Right lobe of liver (tissue), 6 donors: Measurements from ENCODE around the gene DLGAP4. TPM values are rescaled to one million over a fixed set of nuclear protein-coding genes. Genes with fewer than 3 reads are reported as not detected.
A peak's percentile ranks its signal among the peaks of the same experiment; 100 is the strongest.

Experiments used
- ATAC-seq, 4 donors: fragments of 200-7000 bp; cut with Tn5 transposase; one replicate each; pipeline ENCODE4 v1.9.1; 2020; ENCODE audit warnings: mild to moderate bottlenecking in 4 of 4, moderate library complexity in 4 of 4
- DNase-seq, 3 donors: peaks; one replicate each; pipeline ENCODE4 v3.0.0-alpha.2; 2020
- H3K27ac ChIP-seq, 3 donors: fragments of 200-600 bp; one replicate each; pipeline ENCODE4 v1.8.0; 2022
- H3K27me3 ChIP-seq, 2 donors: fragments of 200-600 bp; one replicate each; pipeline ENCODE4 v1.8.0; 2022
- H3K36me3 ChIP-seq, 4 donors: fragments of 200-600 bp; sonication (generic) in 1 of 4; one replicate each; pipeline versions ENCODE4 v1.5.1 to v1.8.0; 2017 to 2022; ENCODE audit warnings: control low read depth in 1 of 4
- H3K4me1 ChIP-seq, 4 donors: fragments of 200-600 bp; sonication (generic) in 1 of 4; one replicate each; pipeline versions ENCODE4 v1.5.1 to v1.8.0; 2017 to 2022; ENCODE audit warnings: control low read depth in 1 of 4
- H3K4me3 ChIP-seq, 3 donors: fragments of 200-600 bp; one replicate each; pipeline ENCODE4 v1.8.0; 2022
- H3K9me3 ChIP-seq, 4 donors: fragments of 200-600 bp; sonication (generic) in 1 of 4; one replicate each; pipeline versions ENCODE4 v1.5.1 to v1.8.0; 2017 to 2022; ENCODE audit warnings: control low read depth in 1 of 4
- CTCF ChIP-seq, 4 donors: fragments of 200-600 bp in 3 of 4; fragments of 450-650 bp in 1 of 4; IDR thresholded peaks; one replicate each; pipeline versions ENCODE4 v1.5.1 to v1.8.0; 2016 to 2022; ENCODE audit warnings: antibody characterized with exemption in 4 of 4, mild to moderate bottlenecking in 2 of 4
- POLR2A ChIP-seq: fragments of 450-650 bp; IDR thresholded peaks from one replicate; pipeline ENCODE4 v1.6.1; 2017; ENCODE audit warnings: antibody characterized with exemption, mild to moderate bottlenecking
- WGBS: methylation state at CpG from one replicate; pipeline ENCODE4 v1.1.6; 2018; ENCODE audit warnings: low coverage, low lambda C conversion rate; ENCODE audit not compliant: insufficient coverage; ENCODE audit errors: missing lambda C conversion rate; 5-methylcytosine and 5-hydroxymethylcytosine counted together
- intact Hi-C, 2 donors: fragments of 100-400 bp; cut with DNase I; formaldehyde crosslinking; loops; one replicate each; pipeline versions ENCODE4 v1.11.2 to v1.14.1; 2022
- total RNA-seq, 6 experiments: library from RNA; depleted of rRNA in 2 of 6; stranded (reverse); fragments of >200 nt in 2 of 6; fragmentation: NEBNext Ultra II Directional in 3 of 6; extraction: Animal tissue kit (Norgen Biotek cat#: 25700) in 3 of 6; gene quantifications; one replicate each; pipeline versions ENCODE4 v1.1.0 to v1.2.4, GENCODE V29; 2016 to 2023
- donor health status: DM: no; HTN: yes; CAD: no.
- donor health status: DM: no; HTN: no; CAD: no.
- donor health status: DM: no; HTN: no; CAD: no.
- donor health status: DM: no; HTN: yes; CAD: no.
- donor health status: DM: no; HTN: yes; CAD: no.

Gene DLGAP4
- total RNA-seq, 6 experiments from 2014 or later: 15.5 to 35.1 (median 23.2) TPM

GRCh38 chr20:36541768-36542488 is 235.8 kb downstream of the DLGAP4 start:
- no peaks in the 10 kb centered on the region for H3K4me1 ChIP-seq
- peak overlapping the region; percentile 26 to 81 (median 57) for H3K27ac ChIP-seq
- H3K36me3 ChIP-seq: no peaks in the 10 kb centered on the region
- no peak for DNase-seq
- no peaks in the 10 kb centered on the region for H3K9me3 ChIP-seq
- H3K27me3 ChIP-seq: no peaks in the 10 kb centered on the region
- no CpG with 5 or more reads among the region's 14 CpGs for WGBS
- peak overlapping the region; percentile 36 to 44 (median 41) for H3K4me3 ChIP-seq
- TF ChIP-seq POLR2A (no peak), CTCF (IDR thresholded peaks at IDR 0.05) (peak in 3 of 4 donors; percentile 18 to 22 (median 20))
- ATAC-seq: peak; percentile 7 to 25 (median 14)
- intact Hi-C loops: no loop called here

GRCh38 chr20:36542516-36543183 is 236.5 kb downstream of the DLGAP4 start:
- ATAC-seq: no peak
- Histone ChIP-seq H3K4me1 (no peaks in the 10 kb centered on the region), H3K9me3 (no peaks in the 10 kb centered on the region), H3K27ac (peak overlapping the region; percentile 26 to 81 (median 57)), H3K4me3 (peak overlapping the region; percentile 36 to 44 (median 41)), H3K27me3 (no peaks in the 10 kb centered on the region), H3K36me3 (no peaks in the 10 kb centered on the region)
- no CpG with 5 or more reads among the region's 10 CpGs for WGBS
- no peak for DNase-seq
- intact Hi-C loops: no loop called here
- TF ChIP-seq POLR2A (no peak), CTCF (IDR thresholded peaks at IDR 0.05) (no peak)

GRCh38 chr20:36543184-36544133 is 237.3 kb downstream of the DLGAP4 start:
- H3K36me3 ChIP-seq: no peaks in the 10 kb centered on the region
- intact Hi-C loops: no loop called here
- peak; percentile 59 to 80 (median 68) for DNase-seq

More at GRCh38 chr20:36543184-36544133, 237.3 kb downstream of the DLGAP4 start:
- 69% methylated on average over 6 of the region's 14 CpGs for WGBS
- no peaks in the 10 kb centered on the region for H3K27me3 ChIP-seq
- no peak for TF ChIP-seq POLR2A
- no peak for TF ChIP-seq CTCF (IDR thresholded peaks at IDR 0.05)
- no peaks in the 10 kb centered on the region for H3K4me1 ChIP-seq
- H3K9me3 ChIP-seq: no peaks in the 10 kb centered on the region
- ATAC-seq: peak; percentile 35 to 80 (median 57)
- H3K4me3 ChIP-seq: peak overlapping the region in 1 of 3 donors; percentile 36
- peak overlapping the region in 2 of 3 donors; percentile 43 to 81 for H3K27ac ChIP-seq
